Tibial nerve (tissue), 4 donors: ENCODE results near the gene PTPRE. TPM values are rescaled to one million over a fixed set of nuclear protein-coding genes. Genes with fewer than 3 reads are reported as not detected.
A peak's percentile ranks its signal among the peaks of the same experiment; 100 is the strongest.

ENCODE experiments used
- DNase-seq, 2 donors: peaks; one replicate each; pipeline ENCODE4 v3.0.0-alpha.2; 2019; ENCODE audit warnings: low spot score in 2 of 2
- H3K27ac ChIP-seq, 4 donors: fragments of 200-600 bp; sonication (generic) in 3 of 4; one replicate each; pipeline ENCODE4 v1.5.1; 2017 to 2019; ENCODE audit warnings: mild to moderate bottlenecking in 1 of 4
- H3K27me3 ChIP-seq, 2 donors: fragments of 200-600 bp; sonication (generic) in 1 of 2; one replicate each; pipeline versions ENCODE4 v1.5.1 to v1.6.0; 2017 to 2019
- H3K36me3 ChIP-seq, 3 donors: fragments of 200-600 bp; sonication (generic); one replicate each; pipeline ENCODE4 v1.5.1; 2018 to 2019
- H3K4me1 ChIP-seq, 4 donors: fragments of 200-600 bp; sonication (generic) in 3 of 4; one replicate each; pipeline ENCODE4 v1.5.1; 2017 to 2019
- H3K4me3 ChIP-seq, 4 donors: fragments of 200-600 bp; sonication (generic) in 3 of 4; one replicate each; pipeline ENCODE4 v1.5.1; 2017 to 2019; ENCODE audit warnings: mild to moderate bottlenecking in 1 of 4, moderate library complexity in 1 of 4
- H3K9me3 ChIP-seq, 4 donors: fragments of 200-600 bp; sonication (generic) in 3 of 4; one replicate each; pipeline ENCODE4 v1.5.1; 2017 to 2019
- CTCF ChIP-seq, 5 experiments: fragments of 200-600 bp in 3 of 5; fragments of 450-650 bp in 2 of 5; sonication (generic) in 3 of 5; IDR thresholded peaks; one replicate each; pipeline ENCODE4 v1.5.1; 2016 to 2019; ENCODE audit warnings: antibody characterized with exemption in 5 of 5, mild to moderate bottlenecking in 3 of 5, moderate library complexity in 2 of 5
- EP300 ChIP-seq, 2 donors: sonication (generic); formaldehyde crosslinking; IDR thresholded peaks; one replicate each; pipeline ENCODE4 v1.6.1; 2017; ENCODE audit warnings: antibody characterized with exemption in 2 of 2, mild to moderate bottlenecking in 1 of 2
- POLR2A ChIP-seq, 2 donors: fragments of 450-650 bp; IDR thresholded peaks; one replicate each; pipeline ENCODE4 v1.6.1; 2017; ENCODE audit warnings: antibody characterized with exemption in 2 of 2, mild to moderate bottlenecking in 2 of 2, moderate library complexity in 2 of 2
- WGBS, 2 donors: methylation state at CpG; one replicate each; pipeline ENCODE4 v1.1.5; 2018; 5-methylcytosine and 5-hydroxymethylcytosine counted together
- total RNA-seq, 4 donors: library from RNA; depleted of rRNA; stranded (reverse); fragments of >200 nt; gene quantifications; one replicate each; pipeline ENCODE4 v1.1.0, GENCODE V29; 2016

PTPRE gene
- total RNA-seq, 4 donors from 2014 or later, result 19.0 to 38.1 (median 25.8) TPM

DNA sequence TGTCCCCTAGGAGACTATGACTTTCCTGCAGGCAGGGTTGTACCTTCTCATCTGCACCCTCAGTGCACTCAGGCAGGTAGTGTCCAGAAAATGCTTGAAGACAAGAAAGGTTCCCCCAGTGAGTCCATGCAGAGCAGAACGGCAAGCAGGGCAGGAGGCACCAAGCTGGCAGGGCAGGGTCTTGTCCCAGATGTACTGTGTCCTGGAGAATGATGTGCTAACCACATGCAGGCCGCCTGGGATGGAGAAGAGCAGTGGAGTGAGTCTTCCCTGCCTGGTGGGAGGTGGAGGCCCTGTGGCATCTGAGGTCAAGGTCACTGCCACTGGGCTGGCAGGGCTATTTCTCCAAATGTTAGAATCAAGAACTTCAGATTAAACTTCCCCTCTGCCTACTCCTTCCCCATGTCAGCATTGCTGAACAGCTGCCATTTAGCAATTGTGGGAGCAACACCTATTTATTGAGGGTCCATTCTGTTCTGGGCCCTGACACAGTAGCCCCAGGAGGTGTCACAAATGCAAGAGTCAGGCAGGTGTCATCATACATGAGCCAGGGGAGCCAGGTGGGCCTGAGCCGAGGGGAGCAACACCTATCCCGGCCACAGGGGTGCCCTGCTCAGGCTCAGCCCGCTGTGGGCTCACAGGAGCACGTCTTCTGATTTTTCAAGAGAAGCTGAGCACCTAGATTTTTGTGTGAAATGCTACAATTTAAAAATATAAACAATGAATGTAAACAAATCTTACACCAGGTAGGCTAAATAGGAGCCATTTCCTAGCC is 34.1 kb downstream of the PTPRE start:
- no peak for TF ChIP-seq EP300 (IDR thresholded peaks at IDR 0.05)
- no peak for TF ChIP-seq POLR2A (IDR thresholded peaks at IDR 0.05)
- no peak for TF ChIP-seq CTCF (IDR thresholded peaks at IDR 0.05)
- H3K4me1 ChIP-seq, result peaks cover 0 to 45% (median 0%) of the 10 kb centered on the region in 4 donors

GRCh38 chr10:127942811-127943210 is 35.9 kb downstream of the PTPRE start:
- no peak for DNase-seq
- TF ChIP-seq EP300 (IDR thresholded peaks at IDR 0.05), result no peak
- no peak overlapping the region for H3K4me3 ChIP-seq
- H3K4me1 ChIP-seq, result peaks cover 0 to 40% (median 0%) of the 10 kb centered on the region in 4 donors
- 51 to 54% methylated on average over 7 of the region's 7 CpGs for WGBS, 2 donors
- no peaks in the 10 kb centered on the region for H3K9me3 ChIP-seq
- H3K27me3 ChIP-seq, result no peaks in the 10 kb centered on the region
- H3K36me3 ChIP-seq, result no peaks in the 10 kb centered on the region
- H3K27ac ChIP-seq, result no peak overlapping the region

More for the DNA sequence above, 34.1 kb downstream of the PTPRE start:
- no peak overlapping the region for H3K27ac ChIP-seq
- 80 to 84% methylated on average over 6 of the region's 6 CpGs for WGBS, 2 donors
- no peak overlapping the region for H3K4me3 ChIP-seq
- no peaks in the 10 kb centered on the region for H3K36me3 ChIP-seq
- no peaks in the 10 kb centered on the region for H3K27me3 ChIP-seq
- H3K9me3 ChIP-seq, result no peaks in the 10 kb centered on the region
- DNase-seq, result no peak

DNA sequence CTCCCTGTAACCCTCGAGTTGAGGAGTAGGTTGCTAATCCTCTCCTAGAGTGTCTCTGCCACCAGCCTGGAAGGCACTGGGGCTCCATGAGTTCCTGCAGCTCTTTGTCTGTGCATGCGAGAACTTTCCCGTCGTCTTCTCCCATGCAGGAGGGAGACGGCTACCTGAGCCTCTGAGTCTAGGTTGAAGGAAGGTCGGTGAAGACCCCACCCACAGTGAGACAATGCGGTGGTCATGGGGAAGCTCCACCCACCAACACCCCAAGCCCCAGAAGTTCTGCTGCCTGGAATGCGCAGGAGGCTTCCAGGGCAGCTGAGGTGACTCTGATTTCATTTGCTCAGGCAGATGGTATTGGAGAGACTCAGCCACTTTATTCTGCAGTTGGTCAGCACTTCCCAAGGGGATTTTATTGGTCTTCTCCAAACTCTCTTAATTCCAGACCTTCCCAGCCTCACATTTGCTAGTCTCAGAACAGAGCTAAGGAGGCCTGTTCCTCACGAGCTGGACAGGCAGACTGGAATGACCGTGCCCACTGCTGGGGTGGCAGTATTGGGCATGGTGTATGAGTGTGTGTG is 36.5 kb downstream of the PTPRE start:
- TF ChIP-seq EP300 (IDR thresholded peaks at IDR 0.05), result no peak
- no peak for TF ChIP-seq POLR2A (IDR thresholded peaks at IDR 0.05)
- no peak for TF ChIP-seq CTCF (IDR thresholded peaks at IDR 0.05)
- DNase-seq, result no peak
- Histone ChIP-seq H3K27me3 (no peaks in the 10 kb centered on the region), H3K9me3 (no peaks in the 10 kb centered on the region), H3K27ac (no peak overlapping the region), H3K36me3 (no peaks in the 10 kb centered on the region), H3K4me1 (peaks cover 0 to 34% (median 0%) of the 10 kb centered on the region in 4 donors), H3K4me3 (no peak overlapping the region)
- WGBS, 2 donors, result 79 to 84% methylated on average over 8 to 10 of the region's 10 CpGs

GRCh38 chr10:127944256-127944655 is 37.4 kb downstream of the PTPRE start:
- Histone ChIP-seq H3K36me3 (no peaks in the 10 kb centered on the region), H3K27me3 (no peaks in the 10 kb centered on the region), H3K9me3 (no peaks in the 10 kb centered on the region), H3K4me1 (peaks cover 0 to 25% (median 0%) of the 10 kb centered on the region in 4 donors), H3K27ac (no peak overlapping the region), H3K4me3 (no peak overlapping the region)
- no peak for DNase-seq
- TF ChIP-seq CTCF (IDR thresholded peaks at IDR 0.05) (no peak), POLR2A (IDR thresholded peaks at IDR 0.05) (no peak), EP300 (IDR thresholded peaks at IDR 0.05) (no peak)
- 86 to 94% methylated on average over 2 of the region's 2 CpGs for WGBS, 2 donors

DNA sequence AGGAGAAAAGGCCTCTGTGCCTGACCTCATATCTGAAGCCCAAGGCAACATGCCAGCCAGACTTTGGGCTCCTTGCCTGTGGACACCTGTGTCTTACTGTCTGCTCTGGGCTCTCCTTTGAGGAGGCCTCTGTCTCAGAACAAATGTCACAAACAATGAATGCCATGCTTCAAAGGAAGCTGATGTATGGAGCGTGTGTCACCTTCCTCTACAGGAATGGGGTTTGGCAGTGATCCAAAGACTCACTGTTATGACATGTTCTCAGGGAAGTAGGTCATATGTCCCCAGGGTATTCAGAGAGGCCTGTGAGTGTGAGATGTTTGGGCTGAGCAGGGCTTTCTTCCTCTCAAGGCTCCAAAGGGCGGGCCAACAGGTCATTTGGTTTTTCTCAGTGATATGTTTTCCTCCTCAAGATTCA is 38.4 kb downstream of the PTPRE start:
- peaks cover 0 to 18% (median 0%) of the 10 kb centered on the region in 4 donors for H3K4me1 ChIP-seq
- H3K36me3 ChIP-seq, result no peaks in the 10 kb centered on the region
- no peaks in the 10 kb centered on the region for H3K9me3 ChIP-seq
- TF ChIP-seq CTCF (IDR thresholded peaks at IDR 0.05), result no peak
- TF ChIP-seq EP300 (IDR thresholded peaks at IDR 0.05), result peak in 1 of 2 donors; percentile 29
- no peaks in the 10 kb centered on the region for H3K27me3 ChIP-seq
- H3K27ac ChIP-seq, result no peak overlapping the region
- H3K4me3 ChIP-seq, result no peak overlapping the region
- whole genome bisulfite sequencing, 2 donors, result 77 to 86% methylated on average over 2 of the region's 2 CpGs
- DNase-seq, result no peak
